Measurements from ENCODE around the gene CKAP4.

Gene CKAP4

DNA sequence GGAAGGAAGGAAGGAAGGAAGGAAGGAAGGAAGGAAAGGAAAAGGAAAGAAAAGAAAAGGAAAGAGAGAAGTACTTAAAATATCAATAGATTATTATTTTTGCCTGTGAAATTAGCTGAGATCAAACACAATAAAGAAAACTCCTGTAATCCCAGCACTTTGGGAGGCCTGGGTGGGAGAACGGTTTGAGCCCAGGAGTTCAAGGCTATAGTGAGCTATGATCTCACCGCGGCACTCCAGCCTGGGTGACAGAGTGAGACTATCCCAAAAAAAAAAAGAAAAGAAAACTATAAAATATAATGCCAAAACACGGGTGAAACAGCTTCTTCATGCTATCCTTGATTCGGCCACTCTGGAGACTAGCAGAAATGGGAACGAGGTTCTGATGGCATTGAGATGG is 26.2 kb upstream of the CKAP4 start:
- DNase-seq (ENCODE audit: low spot score), result no peak

DNA sequence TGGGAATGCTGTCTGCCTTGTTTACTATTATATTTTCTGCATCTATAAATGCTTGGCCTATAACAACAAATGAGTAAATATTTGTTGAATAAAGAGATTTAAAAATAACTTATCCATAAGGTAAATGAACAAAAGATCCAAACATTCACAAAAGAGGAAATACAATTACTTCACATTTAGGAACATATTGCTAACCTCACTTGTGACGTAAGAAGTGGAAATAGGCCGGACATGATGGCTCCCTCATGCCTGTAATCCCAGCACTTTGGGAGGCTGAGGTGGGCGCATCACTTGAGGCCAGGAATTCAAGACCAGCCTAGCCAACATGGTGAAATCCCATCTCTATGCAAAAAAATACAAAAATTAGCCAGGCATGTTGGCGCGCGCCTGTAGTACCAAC is 25.7 kb upstream of the CKAP4 start:
- no peak for DNase-seq (ENCODE audit: low spot score)

DNA sequence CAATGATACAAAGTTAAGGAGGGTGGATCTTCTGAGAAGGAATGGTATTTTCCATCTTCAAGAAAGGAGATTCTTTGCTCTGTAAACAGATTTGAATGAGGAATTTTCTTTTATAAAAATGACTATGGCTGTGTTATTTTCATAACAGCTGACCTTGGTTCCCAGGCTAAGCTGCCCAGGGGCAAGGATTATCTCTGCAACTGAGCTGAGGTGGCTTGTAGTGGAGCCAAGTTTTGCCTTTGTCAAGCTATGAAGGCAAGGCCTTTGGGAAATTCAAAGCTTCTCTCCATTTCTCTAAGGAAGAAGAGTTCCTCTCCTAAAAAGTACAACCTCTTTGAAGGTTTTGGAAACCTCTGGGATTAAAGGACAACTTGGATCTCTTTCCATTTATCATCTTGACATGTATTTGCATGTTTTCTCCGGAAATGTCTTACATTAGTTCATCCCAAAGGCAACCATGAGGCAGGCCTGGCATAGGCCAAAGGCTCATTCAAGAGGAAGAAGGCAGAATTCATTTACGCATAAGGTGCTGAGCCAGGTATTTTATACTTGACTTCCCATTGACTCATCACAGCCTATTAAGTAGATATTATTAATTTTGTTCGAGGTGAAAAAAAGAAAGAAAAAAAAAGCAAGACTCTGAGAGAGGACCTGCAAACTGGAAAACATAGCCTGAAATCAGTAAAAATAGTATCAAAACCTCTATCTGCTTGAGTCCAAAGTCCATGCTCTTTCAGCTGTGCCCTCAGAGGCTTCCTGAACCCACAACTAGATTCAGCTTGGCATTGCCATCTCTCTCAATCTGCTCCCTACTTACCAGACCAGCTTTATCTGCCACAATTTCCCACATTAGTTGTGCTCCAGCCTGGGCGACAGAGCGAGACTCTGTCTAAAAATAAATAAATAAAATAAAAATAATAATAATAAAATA is 24.0 kb upstream of the CKAP4 start:
- no peak for DNase-seq (ENCODE audit: low spot score)

DNA sequence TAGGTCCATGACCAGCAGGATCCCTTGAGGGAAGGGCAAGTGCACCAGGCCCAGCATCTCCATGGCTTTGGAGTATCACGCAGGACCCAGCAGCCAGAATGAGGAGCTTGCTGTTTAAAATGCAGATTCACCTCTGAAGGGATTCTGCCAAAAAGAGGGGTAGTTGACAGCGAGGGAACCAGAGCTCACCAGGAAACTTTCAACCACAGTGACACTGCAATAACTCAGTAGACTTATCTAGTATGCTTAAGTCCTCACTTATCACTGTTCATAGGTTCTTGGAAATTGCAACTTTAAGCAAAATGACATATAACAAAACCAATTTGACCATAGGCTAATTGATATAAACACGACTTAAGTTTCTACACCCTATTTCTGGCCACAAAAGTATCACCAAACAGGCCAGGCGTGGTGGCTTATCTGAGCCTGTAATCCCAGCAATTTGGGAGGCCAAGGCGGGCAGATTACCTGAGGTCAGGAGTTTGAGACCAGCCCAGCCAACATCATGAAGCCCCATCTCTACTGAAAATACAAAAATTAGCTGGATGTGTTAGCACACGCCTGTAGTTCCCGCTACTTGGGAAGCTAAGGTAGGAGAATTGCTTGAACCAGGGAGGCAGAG is 21.4 kb upstream of the CKAP4 start:
- no peak for DNase-seq (ENCODE audit: low spot score)

DNA sequence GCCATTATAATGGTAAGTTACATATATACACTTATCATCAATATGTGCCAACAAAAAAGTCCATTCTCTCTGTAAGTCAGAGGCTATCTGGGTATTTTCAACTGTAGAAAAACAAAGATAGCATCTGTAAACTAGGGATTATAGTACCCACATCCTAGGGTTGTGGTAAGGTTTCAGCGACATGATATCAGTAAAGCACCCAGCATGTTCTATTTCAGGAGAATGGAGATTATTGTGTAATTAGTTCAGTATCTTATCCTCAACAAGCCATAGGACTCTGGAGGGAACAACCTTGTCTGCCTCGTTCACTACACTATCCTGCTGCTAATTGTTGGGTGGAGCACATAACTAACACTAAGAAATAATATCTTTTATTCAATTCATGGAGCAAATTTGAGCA is 19.7 kb upstream of the CKAP4 start:
- DNase-seq (ENCODE audit: low spot score), result no peak

DNA sequence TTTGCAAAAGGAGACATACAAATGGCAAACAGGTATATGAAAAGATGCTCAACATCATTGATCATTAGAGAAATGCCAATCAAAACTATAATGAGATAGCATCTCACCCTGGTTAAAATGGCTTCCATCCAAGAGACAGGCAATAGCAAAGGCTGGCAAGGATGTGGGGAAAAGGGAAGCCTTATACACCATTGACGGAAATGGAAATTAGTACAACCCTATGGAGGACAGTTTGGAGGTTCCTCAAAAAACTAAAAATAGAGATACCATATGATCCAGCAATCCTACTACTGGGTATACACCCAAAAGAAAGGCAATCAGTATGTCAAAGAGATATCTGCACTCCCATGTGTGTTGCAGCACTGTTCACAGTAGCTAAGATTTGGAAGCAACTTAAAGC is 17.3 kb upstream of the CKAP4 start:
- no peak for DNase-seq (ENCODE audit: low spot score)

DNA sequence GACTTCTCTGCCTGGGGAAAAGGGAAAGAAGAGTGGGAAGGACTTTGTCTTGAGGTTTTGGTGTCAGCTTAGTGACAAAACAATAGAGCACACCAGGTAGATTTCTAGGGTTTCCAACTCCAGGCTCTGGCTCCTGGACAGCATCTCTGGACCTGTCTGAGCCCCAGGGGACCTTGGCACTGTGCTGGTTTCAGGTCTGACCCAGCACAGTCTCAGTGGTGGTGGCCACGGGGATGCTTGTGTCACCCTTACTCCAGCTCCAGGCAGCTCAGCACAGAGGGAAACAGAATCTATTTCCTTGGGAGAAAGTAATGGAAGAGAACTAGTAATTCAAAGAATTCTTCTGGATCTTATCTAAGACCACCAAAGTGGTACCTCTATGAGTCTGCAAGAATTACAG is 11.1 kb upstream of the CKAP4 start:
- DNase-seq (ENCODE audit: low spot score), result no peak

DNA sequence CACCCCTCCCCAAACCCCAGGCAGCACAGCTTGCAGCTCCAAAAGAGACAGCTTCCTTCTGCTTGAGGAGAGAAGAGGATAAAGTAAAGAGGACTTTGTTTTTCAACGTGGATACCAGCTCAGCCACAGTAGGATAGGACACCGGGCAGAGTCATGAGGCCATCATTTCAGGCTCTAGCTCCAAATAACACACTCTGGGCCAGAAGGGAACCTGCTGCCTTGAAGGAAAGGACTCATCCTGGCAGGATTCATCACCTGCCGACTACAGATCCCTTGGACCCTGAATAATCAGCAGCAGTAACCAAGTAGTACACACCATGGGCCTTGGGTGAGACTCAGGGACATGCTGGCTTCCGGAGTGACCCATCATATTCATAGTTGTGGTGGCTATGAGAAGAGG is 10.4 kb upstream of the CKAP4 start:
- DNase-seq (ENCODE audit: low spot score), result no peak

DNA sequence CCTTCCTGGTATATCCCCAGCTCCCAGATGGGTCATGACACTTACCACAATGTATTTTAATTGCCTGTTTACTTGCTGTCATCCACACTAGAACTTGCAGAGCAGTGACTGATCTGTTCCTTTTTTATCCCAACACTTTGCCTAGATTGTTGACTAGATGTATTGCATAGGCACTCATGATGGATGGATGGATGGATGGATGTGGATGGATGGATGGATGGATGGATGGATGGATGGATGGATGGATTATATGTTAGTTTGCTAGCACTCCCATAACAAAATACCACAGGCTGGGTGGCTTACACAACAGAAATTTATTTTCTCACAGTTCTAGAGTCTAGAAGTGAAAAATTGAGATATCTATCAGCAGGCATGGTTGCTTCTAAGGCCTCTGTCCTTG is 8.7 kb upstream of the CKAP4 start:
- DNase-seq (ENCODE audit: low spot score), result no peak

DNA sequence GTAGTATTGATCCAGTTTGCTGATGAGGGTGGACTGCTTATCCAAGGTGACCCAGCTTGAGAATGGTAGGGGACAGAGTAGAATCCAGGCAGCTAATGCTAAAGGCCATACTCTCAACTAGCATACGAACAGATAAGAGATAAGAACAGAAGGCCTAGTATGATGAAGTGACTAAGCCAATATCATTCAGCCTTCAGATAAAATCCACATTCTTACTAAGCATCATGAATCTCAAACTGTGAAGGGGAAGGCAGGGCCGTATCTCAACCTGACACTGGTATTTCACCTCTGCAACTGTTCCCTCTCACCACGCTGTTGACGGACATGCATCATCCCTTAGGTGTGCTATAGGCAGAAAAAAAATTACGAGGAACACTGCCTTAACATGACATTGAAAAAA is 8.1 kb upstream of the CKAP4 start:
- no peak for DNase-seq (ENCODE audit: low spot score)

DNA sequence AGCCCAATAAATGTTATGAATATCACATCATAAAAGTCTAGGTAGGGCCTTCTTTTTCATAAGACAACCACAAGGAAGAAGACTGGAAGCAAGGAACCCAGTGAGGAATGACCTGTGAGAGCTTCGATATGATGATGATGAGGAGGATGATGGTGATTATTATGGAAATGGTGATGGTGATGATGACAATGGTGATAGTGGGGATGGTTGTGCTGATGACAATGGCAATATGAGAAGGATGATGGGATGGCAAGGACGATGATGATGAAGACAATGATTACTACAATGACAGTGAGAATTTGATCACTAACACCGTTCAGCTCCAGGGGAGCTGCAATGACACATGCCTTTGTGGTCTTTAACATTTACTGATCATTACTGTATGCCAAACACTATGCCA is 7.7 kb upstream of the CKAP4 start:
- DNase-seq (ENCODE audit: low spot score), result no peak

DNA sequence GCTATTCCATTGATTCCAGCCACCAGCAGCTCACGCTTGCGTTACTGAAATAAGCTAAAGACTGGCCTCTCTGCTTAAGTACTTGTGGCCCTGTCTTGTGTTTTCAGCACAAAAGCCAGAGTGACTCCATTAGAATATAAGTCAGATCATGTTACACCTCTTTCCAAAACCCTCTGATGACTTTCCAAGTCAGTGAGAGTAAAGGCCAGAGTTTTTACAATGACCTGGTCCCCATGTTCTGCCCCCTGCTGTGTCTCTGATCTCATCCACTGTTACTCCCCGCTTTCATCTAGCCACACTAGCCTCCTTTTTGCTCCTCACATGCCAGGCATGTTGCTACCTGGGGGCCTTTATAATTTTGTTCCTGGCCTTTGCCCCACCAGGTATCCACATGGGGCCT is 6.9 kb upstream of the CKAP4 start:
- no peak for DNase-seq (ENCODE audit: low spot score)

DNA sequence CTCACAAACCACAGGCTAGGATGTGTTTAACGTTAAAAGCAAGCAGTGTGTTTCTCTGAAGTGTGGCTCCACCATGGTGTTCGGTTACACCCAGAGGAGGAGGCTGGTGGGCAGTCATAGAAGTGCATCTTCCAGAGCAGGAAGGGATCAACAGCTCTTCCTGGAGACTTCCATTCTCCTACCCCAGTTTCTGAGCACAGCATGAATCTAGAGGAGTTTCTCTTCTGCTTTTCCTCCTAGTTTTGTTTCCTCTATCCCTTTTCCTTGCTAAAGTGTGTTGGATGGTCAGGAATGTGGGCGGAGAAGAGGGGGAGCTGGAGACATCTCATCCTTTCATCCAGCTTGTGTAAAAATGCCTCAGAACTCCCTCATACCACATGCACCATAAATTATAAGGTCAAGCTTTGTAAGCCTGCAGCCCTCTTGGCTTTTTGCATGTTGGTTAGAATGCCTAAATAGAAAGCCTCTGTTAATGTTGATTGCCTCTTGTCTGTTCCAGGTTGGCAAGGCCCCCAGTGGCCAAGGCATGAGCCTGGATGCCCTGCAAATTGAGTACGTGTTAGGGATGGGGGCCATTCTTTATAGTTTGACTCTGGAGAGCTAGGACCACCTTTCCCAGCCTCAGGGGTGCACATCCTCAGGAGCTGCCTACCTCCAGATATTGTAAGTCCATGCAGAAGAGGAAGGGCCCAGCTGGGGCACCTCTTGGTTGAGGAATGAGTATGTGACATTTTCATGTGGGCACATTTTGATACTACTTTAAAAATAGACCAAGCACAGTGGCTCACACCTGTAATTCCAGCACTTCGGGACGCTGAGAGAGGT is 4.0 kb upstream of the CKAP4 start:
- DNase-seq (ENCODE audit: low spot score), result no peak

DNA sequence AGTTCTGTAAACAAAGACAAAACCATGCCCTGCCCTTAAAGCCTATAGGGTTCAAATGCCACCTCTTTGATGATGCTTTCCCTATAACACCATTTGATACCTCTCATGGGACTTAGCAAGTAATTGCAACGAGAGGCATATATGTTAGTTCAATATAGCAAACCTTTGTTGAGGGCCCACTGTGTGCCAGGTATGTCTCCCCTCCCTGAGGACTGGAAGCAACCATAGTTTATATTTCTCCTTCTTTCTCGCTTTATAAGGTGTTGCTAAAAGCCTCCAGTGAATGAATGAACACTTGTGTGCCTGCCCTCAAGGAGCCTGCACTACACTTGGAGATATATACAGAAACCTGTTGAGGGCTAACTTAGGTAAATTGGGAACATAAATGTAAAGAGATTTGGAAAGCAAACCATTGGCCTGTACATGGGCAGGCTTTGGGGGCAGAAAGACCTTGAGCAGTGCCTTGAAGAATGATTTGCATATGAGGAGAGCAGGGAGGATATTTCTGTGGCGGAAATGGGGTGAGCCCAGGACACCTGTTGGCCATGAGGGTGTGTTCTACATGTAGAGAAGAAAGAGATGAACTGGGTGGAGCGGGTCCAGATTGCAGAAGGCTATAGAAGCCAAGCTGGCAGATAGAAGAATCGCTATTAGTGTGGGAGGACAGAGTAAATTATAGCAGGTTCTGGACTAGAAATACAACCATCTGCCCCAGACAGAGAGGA is 1.8 kb upstream of the CKAP4 start:
- DNase-seq (ENCODE audit: low spot score), result no peak

DNA sequence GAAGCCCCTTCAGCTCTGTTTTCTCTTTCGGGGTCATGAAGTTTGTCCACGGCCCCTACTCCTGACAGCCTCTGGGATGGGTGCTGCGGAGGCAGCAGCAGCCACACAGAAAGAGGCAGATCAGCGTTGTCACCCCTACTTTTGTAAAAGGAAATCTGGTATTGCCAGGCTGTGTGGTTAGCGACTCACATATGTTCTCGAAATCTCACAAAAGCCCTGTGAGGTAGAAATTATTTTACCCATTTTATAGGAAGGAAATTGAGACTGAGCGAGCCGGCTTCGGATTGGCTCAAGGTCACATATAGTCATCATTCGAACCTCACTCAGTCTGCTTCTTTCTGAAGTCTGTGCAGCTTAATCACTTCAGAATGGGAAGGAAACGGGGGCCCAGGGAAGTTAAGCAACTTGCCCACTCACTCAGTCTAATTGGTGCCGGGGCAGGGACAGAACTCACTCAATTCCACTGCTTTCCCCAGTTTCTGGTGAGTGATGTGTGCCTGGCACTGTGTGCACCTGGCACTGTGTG is 1.1 kb upstream of the CKAP4 start:
- peak; percentile 41 for DNase-seq (ENCODE audit: low spot score)

DNA sequence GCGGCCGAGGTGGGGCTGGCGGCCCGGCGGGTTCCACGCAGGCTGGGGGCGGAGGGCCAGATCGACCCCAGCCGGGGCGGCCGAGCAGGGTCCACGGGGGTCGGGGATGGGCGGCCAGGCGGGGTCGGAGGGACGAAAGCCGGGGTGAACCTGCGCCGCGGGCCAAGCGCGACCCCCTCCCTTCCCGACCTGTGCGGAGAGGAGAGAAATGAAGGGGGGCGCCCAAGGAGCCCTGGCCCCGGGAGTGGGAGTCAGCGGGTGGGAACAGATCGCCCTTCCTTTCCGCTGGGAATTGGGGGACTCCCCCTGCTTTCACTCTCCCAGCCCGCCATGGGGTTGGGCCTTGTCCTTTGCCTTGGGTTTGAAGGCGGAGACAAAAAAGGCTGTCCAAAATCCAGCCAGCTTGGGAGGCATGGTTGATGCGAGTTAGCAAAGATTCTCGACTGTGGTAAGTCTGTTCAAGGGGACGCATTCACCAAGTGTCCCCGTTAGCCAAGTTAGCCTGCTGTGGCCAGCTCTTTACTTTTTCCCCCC is 559 bp upstream of the CKAP4 start:
- no peak for DNase-seq (ENCODE audit: low spot score)

DNA sequence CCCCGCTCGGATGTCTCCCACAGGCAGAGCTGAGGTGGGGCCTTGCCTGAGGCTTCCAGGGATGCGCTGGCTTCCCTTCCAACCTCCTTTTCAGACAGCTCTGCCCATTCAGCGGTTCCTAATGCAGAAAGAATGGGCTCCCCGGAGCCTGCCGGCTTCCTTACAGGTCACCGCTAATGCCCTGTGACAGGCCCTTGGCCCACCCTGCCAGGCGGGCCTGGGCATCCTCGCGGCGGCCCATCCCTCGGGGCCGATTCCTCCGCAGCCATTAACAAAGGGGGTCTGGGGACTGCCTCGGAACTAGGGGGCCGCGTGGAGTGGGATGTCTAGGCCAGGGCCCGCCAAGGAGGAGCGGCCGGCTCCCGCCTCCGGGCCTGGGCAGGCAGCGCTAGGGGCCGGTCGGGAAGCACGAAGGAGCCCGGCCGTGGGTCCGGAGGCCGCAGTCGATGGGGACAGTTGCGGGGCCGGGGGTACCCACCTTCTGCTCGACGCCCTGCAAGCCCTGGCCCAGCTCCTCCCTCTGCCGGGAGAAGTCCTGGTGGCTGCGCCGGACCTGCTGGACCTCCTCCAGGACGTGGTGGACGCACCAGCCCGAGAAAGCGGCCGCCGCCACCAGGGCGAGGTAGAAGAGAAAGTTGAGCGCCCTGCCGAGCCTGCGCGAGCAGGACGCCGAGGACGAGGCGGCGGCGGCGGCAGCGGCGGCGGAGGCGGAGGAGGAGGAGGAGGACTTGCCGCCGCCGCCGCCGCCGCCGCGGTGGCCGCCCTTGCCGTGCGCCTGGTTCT is 738 bp downstream of the CKAP4 start:
- peak; percentile 36 for DNase-seq (ENCODE audit: low spot score)

DNA sequence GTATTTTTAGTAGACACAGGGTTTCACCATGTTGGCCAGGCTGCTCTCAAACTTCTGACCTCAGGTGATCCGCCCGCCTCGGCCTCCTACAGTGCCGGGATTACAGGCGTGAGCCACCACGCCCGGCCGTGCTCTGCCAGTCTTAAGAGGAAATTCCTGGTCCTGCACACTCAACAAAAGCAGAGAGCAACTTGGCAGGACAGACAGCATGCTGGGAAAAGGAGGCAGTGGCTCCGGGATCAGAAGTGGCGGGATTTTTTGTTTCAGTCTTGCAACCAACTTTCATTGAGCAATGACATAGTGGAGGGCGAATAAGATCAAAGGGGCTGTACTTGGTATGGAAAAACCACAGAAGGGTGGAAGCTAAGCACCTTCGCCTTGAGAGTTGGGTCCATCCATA is 2.1 kb downstream of the CKAP4 start:
- DNase-seq (ENCODE audit: low spot score), result no peak

DNA sequence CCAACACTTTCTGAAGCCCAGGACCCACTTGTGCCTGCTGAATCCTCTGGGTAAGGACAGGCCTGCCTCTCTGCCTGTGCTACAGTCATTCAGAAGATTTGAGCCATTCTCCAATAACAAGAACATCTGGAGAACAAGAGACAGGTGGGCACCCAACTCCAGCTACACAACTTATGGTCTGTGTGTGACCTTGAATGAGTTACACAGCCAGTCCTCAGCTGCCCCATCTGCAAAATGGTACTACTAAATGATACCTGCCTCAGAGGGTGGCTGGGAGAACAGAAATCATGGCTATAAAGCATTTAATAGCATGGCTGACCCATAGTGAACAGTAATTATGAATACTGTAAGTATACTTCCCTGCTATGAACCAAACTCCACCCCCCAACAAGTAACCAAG is 4.2 kb downstream of the CKAP4 start:
- DNase-seq (ENCODE audit: low spot score), result no peak

DNA sequence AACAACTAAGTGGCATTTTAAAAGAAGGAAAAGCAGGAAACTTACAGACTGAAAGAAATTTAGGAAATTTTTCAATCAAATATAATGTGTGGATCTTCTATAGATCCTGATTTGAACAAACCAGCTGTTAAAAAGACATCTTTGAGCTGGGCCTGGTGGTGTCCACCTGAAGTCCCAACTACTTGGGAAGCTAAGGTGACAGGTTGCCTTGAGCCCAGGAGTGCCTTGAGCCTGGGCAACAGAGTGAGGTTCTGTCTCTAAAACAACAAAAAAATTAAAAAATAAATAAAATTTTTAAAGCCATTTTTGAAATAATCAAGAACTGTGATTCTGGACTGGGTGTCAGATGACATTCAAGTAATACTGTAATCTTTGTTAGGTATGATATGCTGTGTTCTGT is 7.0 kb downstream of the CKAP4 start:
- no peak for DNase-seq (ENCODE audit: low spot score)

DNA sequence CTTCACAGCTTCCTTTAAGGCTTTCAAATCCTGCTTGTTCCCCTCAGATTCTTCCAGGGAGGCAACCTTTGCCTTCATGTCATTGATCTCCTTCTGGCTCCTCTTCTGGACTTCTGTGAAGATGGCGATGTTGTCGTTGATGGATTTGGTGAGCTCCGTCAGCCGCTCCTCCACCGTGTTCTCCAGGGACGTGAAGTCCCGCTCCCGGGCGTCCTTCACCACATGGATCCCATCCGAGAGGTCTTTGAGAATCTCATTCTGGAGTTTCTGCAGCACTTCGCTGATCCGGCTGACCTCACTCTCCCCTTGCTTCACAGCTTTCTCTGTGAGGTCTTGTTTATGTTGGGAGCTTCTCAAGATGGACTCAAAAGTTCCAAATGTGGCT is 7.9 kb downstream of the CKAP4 start:
- no peak for DNase-seq (ENCODE audit: low spot score)
